SU-DHL-6 (cell line): ENCODE measurements around the gene PJVK.
"Not testable (repeated sequence)": the region's sequence is repeated elsewhere in the genome, so short reads cannot be mapped to it uniquely, and the experiment has no call there.

ENCODE experiments used
- EZH2phosphoT487 ChIP-seq: fragments of 200-600 bp; sonication (generic), shearing (Covaris generic); conservative IDR thresholded peaks from 2 replicates; pipeline ENCODE4 v1.6.1; 2018; ENCODE audit warnings: mild to moderate bottlenecking, antibody characterized with exemption, low read length, moderate library complexity, mixed read lengths
- TF ChIP-seq, protein P1 (sequence below): fragments of 200-600 bp; sonication (generic); IDR thresholded peaks from one replicate; pipeline ENCODE4 v1.5.1; 2017; ENCODE audit warnings: antibody characterized with exemption, mild to moderate bottlenecking, low read length, moderate library complexity; ENCODE audit not compliant: insufficient read depth, poor library complexity, severe bottlenecking

- not testable (repeated sequence) for TF ChIP-seq EZH2phosphoT487
- TF ChIP-seq, protein P1, sequence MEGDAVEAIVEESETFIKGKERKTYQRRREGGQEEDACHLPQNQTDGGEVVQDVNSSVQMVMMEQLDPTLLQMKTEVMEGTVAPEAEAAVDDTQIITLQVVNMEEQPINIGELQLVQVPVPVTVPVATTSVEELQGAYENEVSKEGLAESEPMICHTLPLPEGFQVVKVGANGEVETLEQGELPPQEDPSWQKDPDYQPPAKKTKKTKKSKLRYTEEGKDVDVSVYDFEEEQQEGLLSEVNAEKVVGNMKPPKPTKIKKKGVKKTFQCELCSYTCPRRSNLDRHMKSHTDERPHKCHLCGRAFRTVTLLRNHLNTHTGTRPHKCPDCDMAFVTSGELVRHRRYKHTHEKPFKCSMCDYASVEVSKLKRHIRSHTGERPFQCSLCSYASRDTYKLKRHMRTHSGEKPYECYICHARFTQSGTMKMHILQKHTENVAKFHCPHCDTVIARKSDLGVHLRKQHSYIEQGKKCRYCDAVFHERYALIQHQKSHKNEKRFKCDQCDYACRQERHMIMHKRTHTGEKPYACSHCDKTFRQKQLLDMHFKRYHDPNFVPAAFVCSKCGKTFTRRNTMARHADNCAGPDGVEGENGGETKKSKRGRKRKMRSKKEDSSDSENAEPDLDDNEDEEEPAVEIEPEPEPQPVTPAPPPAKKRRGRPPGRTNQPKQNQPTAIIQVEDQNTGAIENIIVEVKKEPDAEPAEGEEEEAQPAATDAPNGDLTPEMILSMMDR: not testable (repeated sequence)
Observed at GRCh38 chr2:178471313-178471712, 20.1 kb downstream of the PJVK start.
